Measurements from ENCODE around the gene MGRN1.

GRCh38 chr16:4654011-4654963 is 29.7 kb downstream of the MGRN1 start:
- TF ChIP-seq, protein P1, sequence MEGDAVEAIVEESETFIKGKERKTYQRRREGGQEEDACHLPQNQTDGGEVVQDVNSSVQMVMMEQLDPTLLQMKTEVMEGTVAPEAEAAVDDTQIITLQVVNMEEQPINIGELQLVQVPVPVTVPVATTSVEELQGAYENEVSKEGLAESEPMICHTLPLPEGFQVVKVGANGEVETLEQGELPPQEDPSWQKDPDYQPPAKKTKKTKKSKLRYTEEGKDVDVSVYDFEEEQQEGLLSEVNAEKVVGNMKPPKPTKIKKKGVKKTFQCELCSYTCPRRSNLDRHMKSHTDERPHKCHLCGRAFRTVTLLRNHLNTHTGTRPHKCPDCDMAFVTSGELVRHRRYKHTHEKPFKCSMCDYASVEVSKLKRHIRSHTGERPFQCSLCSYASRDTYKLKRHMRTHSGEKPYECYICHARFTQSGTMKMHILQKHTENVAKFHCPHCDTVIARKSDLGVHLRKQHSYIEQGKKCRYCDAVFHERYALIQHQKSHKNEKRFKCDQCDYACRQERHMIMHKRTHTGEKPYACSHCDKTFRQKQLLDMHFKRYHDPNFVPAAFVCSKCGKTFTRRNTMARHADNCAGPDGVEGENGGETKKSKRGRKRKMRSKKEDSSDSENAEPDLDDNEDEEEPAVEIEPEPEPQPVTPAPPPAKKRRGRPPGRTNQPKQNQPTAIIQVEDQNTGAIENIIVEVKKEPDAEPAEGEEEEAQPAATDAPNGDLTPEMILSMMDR (conservative IDR thresholded peaks at IDR 0.05 in 1 of 2, IDR thresholded peaks at IDR 0.05 in 1 of 2; ENCODE audit: extremely low read depth in 1 of 2, insufficient read depth in 1 of 2, low read depth in 1 of 2, low read length in 2 of 2): no peak
- TF ChIP-seq EZH2 (IDR thresholded peaks at IDR 0.05; ENCODE audit: borderline replicate concordance, low read length): no peak

Data from mammary epithelial cell (primary cell).